Measurements from ENCODE around the gene WAPL. TPM values are rescaled to one million over a fixed set of nuclear protein-coding genes. Genes with fewer than 3 reads are reported as not detected.

The WAPL gene
- total and polyA plus RNA-seq, 2 of the 8 experiments (the other 6 are each of a cell fraction or from before 2014, with no cell fraction given): 12.8 to 48.1 TPM

- TF ChIP-seq, protein P1, sequence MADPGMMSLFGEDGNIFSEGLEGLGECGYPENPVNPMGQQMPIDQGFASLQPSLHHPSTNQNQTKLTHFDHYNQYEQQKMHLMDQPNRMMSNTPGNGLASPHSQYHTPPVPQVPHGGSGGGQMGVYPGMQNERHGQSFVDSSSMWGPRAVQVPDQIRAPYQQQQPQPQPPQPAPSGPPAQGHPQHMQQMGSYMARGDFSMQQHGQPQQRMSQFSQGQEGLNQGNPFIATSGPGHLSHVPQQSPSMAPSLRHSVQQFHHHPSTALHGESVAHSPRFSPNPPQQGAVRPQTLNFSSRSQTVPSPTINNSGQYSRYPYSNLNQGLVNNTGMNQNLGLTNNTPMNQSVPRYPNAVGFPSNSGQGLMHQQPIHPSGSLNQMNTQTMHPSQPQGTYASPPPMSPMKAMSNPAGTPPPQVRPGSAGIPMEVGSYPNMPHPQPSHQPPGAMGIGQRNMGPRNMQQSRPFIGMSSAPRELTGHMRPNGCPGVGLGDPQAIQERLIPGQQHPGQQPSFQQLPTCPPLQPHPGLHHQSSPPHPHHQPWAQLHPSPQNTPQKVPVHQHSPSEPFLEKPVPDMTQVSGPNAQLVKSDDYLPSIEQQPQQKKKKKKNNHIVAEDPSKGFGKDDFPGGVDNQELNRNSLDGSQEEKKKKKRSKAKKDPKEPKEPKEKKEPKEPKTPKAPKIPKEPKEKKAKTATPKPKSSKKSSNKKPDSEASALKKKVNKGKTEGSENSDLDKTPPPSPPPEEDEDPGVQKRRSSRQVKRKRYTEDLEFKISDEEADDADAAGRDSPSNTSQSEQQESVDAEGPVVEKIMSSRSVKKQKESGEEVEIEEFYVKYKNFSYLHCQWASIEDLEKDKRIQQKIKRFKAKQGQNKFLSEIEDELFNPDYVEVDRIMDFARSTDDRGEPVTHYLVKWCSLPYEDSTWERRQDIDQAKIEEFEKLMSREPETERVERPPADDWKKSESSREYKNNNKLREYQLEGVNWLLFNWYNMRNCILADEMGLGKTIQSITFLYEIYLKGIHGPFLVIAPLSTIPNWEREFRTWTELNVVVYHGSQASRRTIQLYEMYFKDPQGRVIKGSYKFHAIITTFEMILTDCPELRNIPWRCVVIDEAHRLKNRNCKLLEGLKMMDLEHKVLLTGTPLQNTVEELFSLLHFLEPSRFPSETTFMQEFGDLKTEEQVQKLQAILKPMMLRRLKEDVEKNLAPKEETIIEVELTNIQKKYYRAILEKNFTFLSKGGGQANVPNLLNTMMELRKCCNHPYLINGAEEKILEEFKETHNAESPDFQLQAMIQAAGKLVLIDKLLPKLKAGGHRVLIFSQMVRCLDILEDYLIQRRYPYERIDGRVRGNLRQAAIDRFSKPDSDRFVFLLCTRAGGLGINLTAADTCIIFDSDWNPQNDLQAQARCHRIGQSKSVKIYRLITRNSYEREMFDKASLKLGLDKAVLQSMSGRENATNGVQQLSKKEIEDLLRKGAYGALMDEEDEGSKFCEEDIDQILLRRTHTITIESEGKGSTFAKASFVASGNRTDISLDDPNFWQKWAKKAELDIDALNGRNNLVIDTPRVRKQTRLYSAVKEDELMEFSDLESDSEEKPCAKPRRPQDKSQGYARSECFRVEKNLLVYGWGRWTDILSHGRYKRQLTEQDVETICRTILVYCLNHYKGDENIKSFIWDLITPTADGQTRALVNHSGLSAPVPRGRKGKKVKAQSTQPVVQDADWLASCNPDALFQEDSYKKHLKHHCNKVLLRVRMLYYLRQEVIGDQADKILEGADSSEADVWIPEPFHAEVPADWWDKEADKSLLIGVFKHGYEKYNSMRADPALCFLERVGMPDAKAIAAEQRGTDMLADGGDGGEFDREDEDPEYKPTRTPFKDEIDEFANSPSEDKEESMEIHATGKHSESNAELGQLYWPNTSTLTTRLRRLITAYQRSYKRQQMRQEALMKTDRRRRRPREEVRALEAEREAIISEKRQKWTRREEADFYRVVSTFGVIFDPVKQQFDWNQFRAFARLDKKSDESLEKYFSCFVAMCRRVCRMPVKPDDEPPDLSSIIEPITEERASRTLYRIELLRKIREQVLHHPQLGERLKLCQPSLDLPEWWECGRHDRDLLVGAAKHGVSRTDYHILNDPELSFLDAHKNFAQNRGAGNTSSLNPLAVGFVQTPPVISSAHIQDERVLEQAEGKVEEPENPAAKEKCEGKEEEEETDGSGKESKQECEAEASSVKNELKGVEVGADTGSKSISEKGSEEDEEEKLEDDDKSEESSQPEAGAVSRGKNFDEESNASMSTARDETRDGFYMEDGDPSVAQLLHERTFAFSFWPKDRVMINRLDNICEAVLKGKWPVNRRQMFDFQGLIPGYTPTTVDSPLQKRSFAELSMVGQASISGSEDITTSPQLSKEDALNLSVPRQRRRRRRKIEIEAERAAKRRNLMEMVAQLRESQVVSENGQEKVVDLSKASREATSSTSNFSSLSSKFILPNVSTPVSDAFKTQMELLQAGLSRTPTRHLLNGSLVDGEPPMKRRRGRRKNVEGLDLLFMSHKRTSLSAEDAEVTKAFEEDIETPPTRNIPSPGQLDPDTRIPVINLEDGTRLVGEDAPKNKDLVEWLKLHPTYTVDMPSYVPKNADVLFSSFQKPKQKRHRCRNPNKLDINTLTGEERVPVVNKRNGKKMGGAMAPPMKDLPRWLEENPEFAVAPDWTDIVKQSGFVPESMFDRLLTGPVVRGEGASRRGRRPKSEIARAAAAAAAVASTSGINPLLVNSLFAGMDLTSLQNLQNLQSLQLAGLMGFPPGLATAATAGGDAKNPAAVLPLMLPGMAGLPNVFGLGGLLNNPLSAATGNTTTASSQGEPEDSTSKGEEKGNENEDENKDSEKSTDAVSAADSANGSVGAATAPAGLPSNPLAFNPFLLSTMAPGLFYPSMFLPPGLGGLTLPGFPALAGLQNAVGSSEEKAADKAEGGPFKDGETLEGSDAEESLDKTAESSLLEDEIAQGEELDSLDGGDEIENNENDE (IDR thresholded peaks at IDR 0.05; ENCODE audit: insufficient replicate concordance, low read length): no peak
- no peak for TF ChIP-seq ZNF274 (IDR thresholded peaks at IDR 0.05; ENCODE audit: borderline replicate concordance, extremely low read depth, low read length)
- TF ChIP-seq, protein P2, sequence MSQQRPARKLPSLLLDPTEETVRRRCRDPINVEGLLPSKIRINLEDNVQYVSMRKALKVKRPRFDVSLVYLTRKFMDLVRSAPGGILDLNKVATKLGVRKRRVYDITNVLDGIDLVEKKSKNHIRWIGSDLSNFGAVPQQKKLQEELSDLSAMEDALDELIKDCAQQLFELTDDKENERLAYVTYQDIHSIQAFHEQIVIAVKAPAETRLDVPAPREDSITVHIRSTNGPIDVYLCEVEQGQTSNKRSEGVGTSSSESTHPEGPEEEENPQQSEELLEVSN (IDR thresholded peaks at IDR 0.05): no peak
- TF ChIP-seq YY1 (IDR thresholded peaks at IDR 0.05; ENCODE audit: low read depth, low read length): no peak
- TF ChIP-seq RAD21 (IDR thresholded peaks at IDR 0.05 in 1 of 2, conservative IDR thresholded peaks at IDR 0.05 in 1 of 2; ENCODE audit: low read depth in 2 of 2, low read length in 2 of 2): no peak
- no peak for TF ChIP-seq CREB1 (IDR thresholded peaks at IDR 0.05)
- no peak for TF ChIP-seq EGR1 (IDR thresholded peaks at IDR 0.05; ENCODE audit: borderline replicate concordance, low read depth, low read length)
- TF ChIP-seq NANOG (IDR thresholded peaks at IDR 0.05; ENCODE audit: insufficient read depth, low read depth, low read length, poor library complexity, severe bottlenecking): no peak
- no peak for TF ChIP-seq POLR2A (IDR thresholded peaks at IDR 0.05; ENCODE audit: control extremely low read depth in 1 of 2, low read depth in 2 of 2, low read length in 2 of 2)
- TF ChIP-seq CTBP2 (IDR thresholded peaks at IDR 0.05; ENCODE audit: borderline replicate concordance, insufficient read depth, insufficient read length, low read length): no peak
- TF ChIP-seq TEAD4 (IDR thresholded peaks at IDR 0.05; ENCODE audit: low read depth, low read length): no peak
- TF ChIP-seq NRF1 (IDR thresholded peaks at IDR 0.05; ENCODE audit: low read depth, low read length): no peak
Observed at GRCh38 chr10:86518781-86519180, 2.8 kb downstream of the WAPL start (continued).

Data from H1 (cell line).